ENCODE data around the gene SYNE1. TPM values are rescaled to one million over a fixed set of nuclear protein-coding genes. Genes with fewer than 3 reads are reported as not detected.

Gene SYNE1
- total and polyA plus RNA-seq, 2 of the 8 experiments (the other 6 are each of a cell fraction or from before 2014, with no cell fraction given), result 2.8 to 5.5 TPM

DNA sequence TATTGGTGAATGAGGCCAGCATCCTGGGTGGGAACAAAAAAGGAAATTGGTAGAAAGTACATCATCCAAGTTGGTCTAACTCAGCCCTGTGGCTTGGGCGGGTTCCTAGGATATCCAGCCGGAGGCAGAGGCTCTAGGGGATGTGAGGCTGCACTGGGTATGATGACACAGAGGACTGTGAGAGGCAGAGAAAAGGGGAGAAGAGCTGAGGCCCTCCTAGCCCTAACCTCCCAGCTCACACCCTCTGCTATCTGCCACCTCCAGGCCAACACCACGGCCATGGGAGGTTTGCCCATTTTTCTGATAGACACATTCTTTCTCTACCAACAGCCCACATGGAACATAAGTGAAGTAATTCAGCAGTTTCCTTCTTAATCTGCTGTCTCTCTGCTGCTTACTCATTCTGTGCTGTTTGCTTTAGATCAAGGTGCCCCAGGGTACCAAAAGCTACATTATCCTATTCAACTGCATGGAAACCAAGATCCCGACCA is 545.3 kb downstream of the SYNE1 start:
- ChIA-PET CTCF (ENCODE audit: partially characterized antibody) (interaction anchor here (0.6 to 2.6 kb wide), 5 partner anchors 9 to 411 kb away, joined by 3 to 10 read pairs (median 3); no protein-coding TSS in a partner anchor), POLR2A (ENCODE audit: partially characterized antibody) (no interaction called here)
- Histone ChIP-seq H2AFZ (ENCODE audit: low read length) (no peak overlapping the region), H3K79me1 (ENCODE audit: low read depth, low read length) (no peaks in the 10 kb centered on the region), H3K4ac (replicated peaks; ENCODE audit: insufficient read length, low read depth, low read length) (no peak overlapping the region), H2AK5ac (ENCODE audit: low read depth, low read length) (no peak overlapping the region), H4K20me1 (replicated peaks in 1 of 2; ENCODE audit: control insufficient read depth in 1 of 2, insufficient read depth in 2 of 2, low read length in 2 of 2) (no peaks in the 10 kb centered on the region), H4K5ac (ENCODE audit: insufficient read length, low read depth, low read length) (no peak overlapping the region), H3K4me3 (ENCODE audit: extremely low read depth in 1 of 4, insufficient read depth in 2 of 4, low read depth in 3 of 4, low read length in 4 of 4) (no peak overlapping the region), H3K27ac (ENCODE audit: low read depth, low read length) (no peak overlapping the region), H3K36me3 (ENCODE audit: control insufficient read depth in 2 of 4, insufficient read depth in 4 of 4, low read length in 3 of 4) (no peaks in the 10 kb centered on the region), H3K79me2 (ENCODE audit: control insufficient read depth in 1 of 2, insufficient read depth in 2 of 2, low read length in 2 of 2) (no peaks in the 10 kb centered on the region), H2BK5ac (ENCODE audit: low read depth, low read length) (no peak overlapping the region), H2BK20ac (ENCODE audit: low read length) (no peak overlapping the region), H3K9me3 (ENCODE audit: insufficient read depth in 2 of 2, low read depth in 1 of 2, low read length in 1 of 2) (no peaks in the 10 kb centered on the region), H3K4me1 (replicated peaks in 1 of 4; ENCODE audit: control insufficient read depth in 3 of 4, insufficient read depth in 4 of 4, low read length in 3 of 4) (peaks cover 0 to 4% (median 0%) of the 10 kb centered on the region in 4 experiments; a peak in 1 of 7 replicates), H2BK12ac (ENCODE audit: low read depth, low read length) (no peak overlapping the region), H3K14ac (ENCODE audit: insufficient read length) (no peak overlapping the region), H2BK15ac (ENCODE audit: low read length) (no peak overlapping the region), H3K56ac (replicated peaks; ENCODE audit: insufficient read length, low read depth, low read length) (no peak overlapping the region), H4K91ac (replicated peaks; ENCODE audit: insufficient read length, low read length) (no peak overlapping the region), H3K9ac (replicated peaks in 1 of 4; ENCODE audit: extremely low read depth in 1 of 4, low read depth in 3 of 4, low read length in 3 of 4) (no peak overlapping the region), H3K23me2 (ENCODE audit: low read depth, low read length) (no peaks in the 10 kb centered on the region), H3K18ac (ENCODE audit: extremely low read depth, low read length) (no peak overlapping the region), H3K23ac (ENCODE audit: insufficient read length) (no peak overlapping the region), H4K8ac (ENCODE audit: extremely low read depth, insufficient read depth, low read length) (no peak overlapping the region), H3K27me3 (replicated peaks in 1 of 4; ENCODE audit: control insufficient read depth in 3 of 4, extremely low read depth in 1 of 4, insufficient read depth in 3 of 4, low read length in 3 of 4) (no peaks in the 10 kb centered on the region), H2BK120ac (replicated peaks; ENCODE audit: low read depth, low read length) (no peak overlapping the region), H3K4me2 (ENCODE audit: insufficient read depth in 1 of 2, low read depth in 2 of 2, low read length in 2 of 2) (no peak overlapping the region)
- DNase-seq (ENCODE audit: low read depth in 1 of 2, low spot score in 2 of 2), result no peak
- WGBS, 2 experiments (ENCODE audit: extremely low coverage in 1 of 2, insufficient coverage in 1 of 2, insufficient read length in 1 of 2, insufficient replicate concordance in 2 of 2, low coverage in 1 of 2, low lambda C conversion rate in 2 of 2, missing lambda C conversion rate in 1 of 2), result 90% methylated on average over 4 of the region's 4 CpGs; no CpG with 5 or more reads in 1 of the 2 experiments
- no peak for TF ChIP-seq POLR2A (IDR thresholded peaks at IDR 0.05; ENCODE audit: control extremely low read depth in 1 of 2, low read depth in 2 of 2, low read length in 2 of 2)
- FAIRE-seq, result no peak

Measured in H1 (cell line).